HUES48 (cell line): ENCODE results near the gene KPNA4.
A peak's percentile ranks its signal among the peaks of the same experiment; 100 is the strongest.
"Not testable (repeated sequence)": the region's sequence is repeated elsewhere in the genome, so short reads cannot be mapped to it uniquely, and the experiment has no call there.

Experiments
- H3K27ac ChIP-seq: one replicate; pipeline ENCODE4 v1.7.0; 2013; ENCODE audit warnings: low read depth, low read length, inconsistent platforms
- H3K27me3 ChIP-seq: 2 replicates; pipeline ENCODE4 v1.6.1; 2013; ENCODE audit warnings: mild to moderate bottlenecking, low read length; ENCODE audit not compliant: control insufficient read depth, insufficient read depth
- H3K36me3 ChIP-seq: 2 replicates; pipeline ENCODE4 v1.6.1; 2013; ENCODE audit warnings: low read length; ENCODE audit not compliant: control insufficient read depth, insufficient read depth
- H3K4me1 ChIP-seq: 2 replicates; pipeline ENCODE4 v1.6.1; 2013; ENCODE audit warnings: mild to moderate bottlenecking, low read length; ENCODE audit not compliant: control insufficient read depth, insufficient read depth
- H3K4me3 ChIP-seq: 2 replicates; pipeline ENCODE4 v1.5.1; 2013; ENCODE audit warnings: mild to moderate bottlenecking, low read depth, low read length
- H3K9ac ChIP-seq: 2 replicates; pipeline ENCODE4 v1.6.1; 2013; ENCODE audit warnings: mild to moderate bottlenecking, low read depth, low read length, moderate library complexity
- H3K9me3 ChIP-seq: 2 replicates; pipeline ENCODE4 v1.6.1; 2013; ENCODE audit warnings: low read length; ENCODE audit not compliant: control insufficient read depth, insufficient read depth

The KPNA4 gene

GRCh38 chr3:160565442-160566403, at the start of gene KPNA4:
KPNA4 (minus strand) TSS chr3:160565571; CDS start chr3:160565282, 289 bp downstream.
- peaks cover 19% of the 10 kb centered on the region for H3K4me1 ChIP-seq
- no peaks in the 10 kb centered on the region for H3K9me3 ChIP-seq
- peak within 1 kb of the TSS; percentile 71 for H3K4me3 ChIP-seq
- peak within 1 kb of the TSS; percentile 73 for H3K9ac ChIP-seq
- H3K27ac ChIP-seq: peak within 1 kb of the TSS; percentile 99
- peaks cover 18% of the 10 kb centered on the region for H3K36me3 ChIP-seq
- no peaks in the 10 kb centered on the region for H3K27me3 ChIP-seq

- H3K27ac ChIP-seq: no peak overlapping the region
- H3K36me3 ChIP-seq: no peaks in the 10 kb centered on the region
- H3K9me3 ChIP-seq: no peaks in the 10 kb centered on the region
- H3K4me3 ChIP-seq: no peak overlapping the region
- H3K4me1 ChIP-seq: no peaks in the 10 kb centered on the region
- H3K27me3 ChIP-seq: no peaks in the 10 kb centered on the region
- H3K9ac ChIP-seq: no peak overlapping the region
These were observed 48.3 kb upstream of the KPNA4 start for GRCh38 chr3:160613661-160614060.

- Histone ChIP-seq H3K27ac (no peak overlapping the region), H3K4me3 (no peak overlapping the region), H3K4me1 (no peaks in the 10 kb centered on the region), H3K9me3 (no peaks in the 10 kb centered on the region), H3K9ac (no peak overlapping the region), H3K27me3 (no peaks in the 10 kb centered on the region), H3K36me3 (no peaks in the 10 kb centered on the region)
These were observed 47.2 kb upstream of the KPNA4 start for GRCh38 chr3:160612386-160613075.

GRCh38 chr3:160611141-160611540, 45.8 kb upstream of the KPNA4 start:
- H3K4me1 ChIP-seq: no peaks in the 10 kb centered on the region
- no peak overlapping the region for H3K27ac ChIP-seq
- H3K9ac ChIP-seq: no peak overlapping the region
- H3K9me3 ChIP-seq: no peaks in the 10 kb centered on the region
- no peaks in the 10 kb centered on the region for H3K27me3 ChIP-seq
- no peaks in the 10 kb centered on the region for H3K36me3 ChIP-seq
- no peak overlapping the region for H3K4me3 ChIP-seq

GRCh38 chr3:160608870-160609269, 43.5 kb upstream of the KPNA4 start:
- Histone ChIP-seq H3K36me3 (no peaks in the 10 kb centered on the region), H3K27ac (no peak overlapping the region), H3K9ac (no peak overlapping the region), H3K9me3 (no peaks in the 10 kb centered on the region), H3K4me3 (no peak overlapping the region), H3K27me3 (no peaks in the 10 kb centered on the region), H3K4me1 (no peaks in the 10 kb centered on the region)

GRCh38 chr3:160607826-160608225, 42.5 kb upstream of the KPNA4 start:
- no peaks in the 10 kb centered on the region for H3K4me1 ChIP-seq
- no peak overlapping the region for H3K9ac ChIP-seq
- no peaks in the 10 kb centered on the region for H3K36me3 ChIP-seq
- no peak overlapping the region for H3K4me3 ChIP-seq
- H3K9me3 ChIP-seq: no peaks in the 10 kb centered on the region
- H3K27ac ChIP-seq: no peak overlapping the region
- H3K27me3 ChIP-seq: no peaks in the 10 kb centered on the region

GRCh38 chr3:160605315-160605714, 39.9 kb upstream of the KPNA4 start:
- no peaks in the 10 kb centered on the region for H3K9me3 ChIP-seq
- no peaks in the 10 kb centered on the region for H3K4me1 ChIP-seq
- no peak overlapping the region for H3K9ac ChIP-seq
- no peaks in the 10 kb centered on the region for H3K36me3 ChIP-seq
- H3K4me3 ChIP-seq: no peak overlapping the region
- no peaks in the 10 kb centered on the region for H3K27me3 ChIP-seq
- no peak overlapping the region for H3K27ac ChIP-seq

- H3K36me3 ChIP-seq: not testable (repeated sequence)
These were observed 38.5 kb upstream of the KPNA4 start for GRCh38 chr3:160603845-160604244.

GRCh38 chr3:160602259-160602658, 36.9 kb upstream of the KPNA4 start:
- Histone ChIP-seq H3K27ac (no peak overlapping the region), H3K4me1 (no peaks in the 10 kb centered on the region), H3K9me3 (no peaks in the 10 kb centered on the region), H3K9ac (no peak overlapping the region), H3K36me3 (no peaks in the 10 kb centered on the region), H3K4me3 (no peak overlapping the region), H3K27me3 (no peaks in the 10 kb centered on the region)

More at GRCh38 chr3:160603845-160604244, 38.5 kb upstream of the KPNA4 start:
- H3K9ac ChIP-seq, H3K4me3 ChIP-seq, H3K27me3 ChIP-seq, H3K9me3 ChIP-seq, H3K27ac ChIP-seq, H3K4me1 ChIP-seq: not testable (repeated sequence)

- Histone ChIP-seq H3K4me1 (no peaks in the 10 kb centered on the region), H3K36me3 (no peaks in the 10 kb centered on the region), H3K4me3 (no peak overlapping the region), H3K9me3 (no peaks in the 10 kb centered on the region), H3K27ac (no peak overlapping the region), H3K27me3 (no peaks in the 10 kb centered on the region), H3K9ac (no peak overlapping the region)
These were observed 35.9 kb upstream of the KPNA4 start for GRCh38 chr3:160601288-160601687.

- Histone ChIP-seq H3K9me3 (no peaks in the 10 kb centered on the region), H3K27me3 (no peaks in the 10 kb centered on the region), H3K4me1 (no peaks in the 10 kb centered on the region), H3K4me3 (no peak overlapping the region), H3K36me3 (no peaks in the 10 kb centered on the region), H3K9ac (no peak overlapping the region), H3K27ac (no peak overlapping the region)
These were observed 33.5 kb upstream of the KPNA4 start for GRCh38 chr3:160598865-160599264.
